Neural progenitor cell (in vitro differentiated cells): ENCODE data around the gene MAD1L1.

Experiments
- EZH2phosphoT487 ChIP-seq: fragments of 200-600 bp; sonication (generic); IDR thresholded peaks from 2 replicates; pipeline ENCODE4 v1.6.1; 2017; ENCODE audit warnings: antibody characterized with exemption
- TF ChIP-seq, protein P1 (sequence below): fragments of 200-600 bp; sonication (generic); IDR thresholded peaks from 2 replicates; pipeline ENCODE4 v1.5.1; 2017; ENCODE audit warnings: antibody characterized with exemption, mild to moderate bottlenecking

DNA sequence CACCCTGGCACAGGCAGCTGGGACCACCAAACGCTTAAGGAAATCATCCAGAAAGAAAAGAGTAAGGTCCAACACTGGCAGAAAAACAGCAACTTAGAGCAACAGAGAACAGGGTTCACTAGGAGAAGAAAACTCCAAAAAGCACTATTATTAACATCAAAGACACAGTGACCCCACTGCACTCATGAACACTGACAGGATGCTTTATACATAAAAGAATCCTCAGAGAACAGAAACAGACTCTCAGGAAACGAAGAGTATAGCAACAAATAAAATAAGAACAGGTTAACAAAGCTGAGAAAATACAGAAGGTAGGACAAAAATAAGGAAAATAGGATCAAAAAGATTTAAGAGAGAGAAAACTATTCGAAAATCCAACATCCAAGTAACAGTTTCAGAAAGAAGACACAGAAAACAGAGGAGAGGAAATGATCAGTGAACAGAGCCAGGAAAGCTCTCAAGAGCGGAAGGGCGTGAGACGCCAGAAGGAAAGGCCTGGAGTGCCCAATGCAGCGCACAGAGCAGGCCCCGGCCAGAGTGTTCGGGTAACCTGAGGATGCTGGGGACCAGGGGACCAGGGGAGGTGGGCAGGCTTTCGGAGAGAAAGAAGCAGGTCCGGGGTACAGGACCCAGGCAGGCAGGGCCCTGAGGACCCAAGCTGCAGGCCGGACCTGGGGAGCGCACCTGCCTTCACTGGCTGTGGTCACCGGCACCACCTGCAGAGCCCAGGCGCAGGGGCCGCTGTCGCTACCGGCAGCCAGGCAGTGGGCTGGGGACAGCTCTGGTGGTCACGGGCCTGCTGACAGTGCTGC lies 258.2 kb downstream of the MAD1L1 start:
- TF ChIP-seq, protein P1, sequence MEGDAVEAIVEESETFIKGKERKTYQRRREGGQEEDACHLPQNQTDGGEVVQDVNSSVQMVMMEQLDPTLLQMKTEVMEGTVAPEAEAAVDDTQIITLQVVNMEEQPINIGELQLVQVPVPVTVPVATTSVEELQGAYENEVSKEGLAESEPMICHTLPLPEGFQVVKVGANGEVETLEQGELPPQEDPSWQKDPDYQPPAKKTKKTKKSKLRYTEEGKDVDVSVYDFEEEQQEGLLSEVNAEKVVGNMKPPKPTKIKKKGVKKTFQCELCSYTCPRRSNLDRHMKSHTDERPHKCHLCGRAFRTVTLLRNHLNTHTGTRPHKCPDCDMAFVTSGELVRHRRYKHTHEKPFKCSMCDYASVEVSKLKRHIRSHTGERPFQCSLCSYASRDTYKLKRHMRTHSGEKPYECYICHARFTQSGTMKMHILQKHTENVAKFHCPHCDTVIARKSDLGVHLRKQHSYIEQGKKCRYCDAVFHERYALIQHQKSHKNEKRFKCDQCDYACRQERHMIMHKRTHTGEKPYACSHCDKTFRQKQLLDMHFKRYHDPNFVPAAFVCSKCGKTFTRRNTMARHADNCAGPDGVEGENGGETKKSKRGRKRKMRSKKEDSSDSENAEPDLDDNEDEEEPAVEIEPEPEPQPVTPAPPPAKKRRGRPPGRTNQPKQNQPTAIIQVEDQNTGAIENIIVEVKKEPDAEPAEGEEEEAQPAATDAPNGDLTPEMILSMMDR = no peak
- TF ChIP-seq EZH2phosphoT487 = no peak
